RKO (cell line): ENCODE data around the gene NPAS3.
A peak's percentile ranks its signal among the peaks of the same experiment; 100 is the strongest.

Experiments
- DNase-seq: peaks from one replicate; pipeline ENCODE4 v3.0.0-alpha.2; 2016; ENCODE audit warnings: low spot score

NPAS3 gene

DNA sequence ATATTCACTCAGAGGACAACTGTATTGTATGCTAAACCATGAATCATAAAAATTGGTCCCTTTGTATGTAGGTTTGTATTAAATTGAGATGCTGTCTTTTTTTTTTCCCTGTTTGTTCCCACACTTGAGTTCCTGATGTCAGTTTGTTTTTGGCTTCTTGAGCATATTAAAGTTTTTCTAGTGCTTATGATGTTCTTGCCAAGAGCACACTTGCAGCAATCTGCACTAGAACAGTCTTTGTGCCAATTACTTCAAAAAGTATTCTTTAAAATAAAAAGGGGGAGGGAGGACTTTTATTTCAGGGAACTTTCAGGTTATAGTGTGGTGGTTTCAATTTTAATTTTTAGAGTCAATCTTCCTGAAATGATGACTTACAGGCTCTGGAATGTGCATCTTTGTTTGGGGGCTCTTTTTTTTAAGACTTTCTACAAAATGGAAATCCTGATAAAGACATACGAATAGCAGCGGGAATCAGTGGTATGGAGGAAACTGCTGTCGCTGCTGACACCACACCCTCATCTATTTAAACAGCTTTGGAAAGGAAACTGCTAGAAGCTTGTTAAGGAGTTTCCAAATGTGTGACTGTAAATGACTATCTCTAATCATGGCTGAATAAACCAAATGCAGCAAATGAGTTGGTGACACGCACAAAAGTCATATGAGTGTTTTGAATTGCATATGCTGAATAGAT lies 823.6 kb downstream of the NPAS3 start:
- DNase-seq: no peak

DNA sequence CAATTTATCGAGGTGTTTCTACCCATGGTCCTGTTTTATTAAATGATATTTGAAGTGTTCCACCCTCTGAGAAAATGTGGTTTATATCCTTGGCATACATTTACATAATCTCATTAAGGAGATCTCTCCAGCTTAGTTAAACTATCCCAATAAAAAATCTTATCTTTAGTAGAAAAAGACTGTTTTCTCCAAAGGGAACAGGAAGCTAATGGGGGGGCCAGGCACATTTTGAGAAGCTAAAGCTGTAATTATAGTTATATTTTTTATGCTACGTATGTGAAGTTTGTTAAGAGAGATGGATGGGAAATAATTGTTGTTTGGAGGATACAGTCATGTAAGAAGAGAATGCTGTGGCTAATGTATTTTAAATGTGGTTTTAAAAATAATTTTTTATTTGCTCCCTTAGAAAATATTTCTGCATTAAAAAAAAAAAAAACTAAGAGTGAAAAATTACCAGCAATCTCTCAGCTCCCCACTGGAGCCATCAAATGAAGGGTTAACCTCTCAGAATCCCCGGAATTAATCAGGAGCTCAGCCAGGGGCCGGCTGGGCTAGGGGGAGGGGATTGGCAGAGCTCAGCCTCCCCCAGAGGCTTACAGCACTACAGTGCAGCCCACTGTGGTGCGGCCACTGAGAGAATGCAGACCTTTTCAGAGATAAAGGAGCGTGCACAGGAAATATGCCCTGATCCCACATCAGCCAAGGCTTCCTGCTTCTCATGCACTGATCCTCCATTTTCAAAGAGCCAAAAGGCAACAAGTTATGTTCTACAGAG lies 826.4 kb downstream of the NPAS3 start:
- DNase-seq: no peak

DNA sequence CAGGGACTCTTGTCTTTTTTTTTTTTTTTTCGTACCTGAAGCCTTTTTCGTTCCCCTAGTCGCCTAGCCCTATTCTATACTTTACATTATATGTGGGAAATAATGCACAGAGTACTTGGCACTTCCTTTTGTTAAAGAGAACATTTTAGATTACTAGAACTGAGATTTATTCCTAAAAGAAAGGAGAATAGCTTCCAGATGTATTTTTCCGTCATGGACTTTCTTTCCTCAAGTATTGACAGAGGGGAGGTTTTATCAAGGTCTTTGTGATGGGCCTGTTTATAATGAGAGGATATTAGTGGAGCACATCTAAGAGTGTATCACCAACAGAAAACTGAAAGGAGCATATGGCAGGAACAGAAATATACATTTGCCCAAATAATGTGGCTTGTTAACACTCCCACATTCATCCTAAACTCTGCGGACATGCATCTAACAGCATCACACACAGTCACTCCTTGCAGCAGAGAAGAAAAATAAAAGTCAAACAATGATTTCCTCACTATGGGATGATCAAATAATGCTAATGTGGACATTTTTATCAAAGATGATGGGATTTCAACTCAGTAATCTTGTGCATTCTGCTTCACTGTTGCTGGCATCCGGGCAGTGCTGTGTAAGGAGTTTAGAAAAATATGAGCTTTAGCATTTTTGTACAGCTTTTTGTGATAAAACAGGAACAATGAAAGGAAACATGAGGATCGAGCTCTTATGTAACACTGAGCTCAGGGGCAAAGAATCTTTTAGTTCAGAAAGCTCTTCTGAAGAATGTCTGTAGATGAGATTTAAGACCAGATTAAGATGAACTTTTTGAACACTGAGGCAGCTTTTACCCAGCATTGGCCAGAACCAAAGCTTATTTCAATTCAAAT lies 829.1 kb downstream of the NPAS3 start:
- DNase-seq: no peak

DNA sequence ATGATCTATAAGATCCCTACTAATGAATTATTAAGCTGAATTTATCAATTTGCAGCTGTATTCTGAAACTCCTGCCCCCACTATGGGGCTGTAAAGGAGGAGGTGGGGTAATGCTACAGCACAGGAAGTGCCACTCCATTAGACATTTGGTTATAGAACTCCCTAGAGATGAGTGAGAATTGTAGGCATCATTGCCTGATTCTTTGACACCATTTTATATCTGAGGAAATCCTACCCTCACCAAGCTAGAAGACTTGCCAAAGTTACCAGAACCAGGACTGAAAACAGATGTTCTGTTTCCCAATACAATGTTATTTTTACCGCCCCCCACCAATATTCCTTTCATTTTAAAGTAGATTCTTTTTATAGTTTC lies 829.8 kb downstream of the NPAS3 start:
- no peak for DNase-seq

DNA sequence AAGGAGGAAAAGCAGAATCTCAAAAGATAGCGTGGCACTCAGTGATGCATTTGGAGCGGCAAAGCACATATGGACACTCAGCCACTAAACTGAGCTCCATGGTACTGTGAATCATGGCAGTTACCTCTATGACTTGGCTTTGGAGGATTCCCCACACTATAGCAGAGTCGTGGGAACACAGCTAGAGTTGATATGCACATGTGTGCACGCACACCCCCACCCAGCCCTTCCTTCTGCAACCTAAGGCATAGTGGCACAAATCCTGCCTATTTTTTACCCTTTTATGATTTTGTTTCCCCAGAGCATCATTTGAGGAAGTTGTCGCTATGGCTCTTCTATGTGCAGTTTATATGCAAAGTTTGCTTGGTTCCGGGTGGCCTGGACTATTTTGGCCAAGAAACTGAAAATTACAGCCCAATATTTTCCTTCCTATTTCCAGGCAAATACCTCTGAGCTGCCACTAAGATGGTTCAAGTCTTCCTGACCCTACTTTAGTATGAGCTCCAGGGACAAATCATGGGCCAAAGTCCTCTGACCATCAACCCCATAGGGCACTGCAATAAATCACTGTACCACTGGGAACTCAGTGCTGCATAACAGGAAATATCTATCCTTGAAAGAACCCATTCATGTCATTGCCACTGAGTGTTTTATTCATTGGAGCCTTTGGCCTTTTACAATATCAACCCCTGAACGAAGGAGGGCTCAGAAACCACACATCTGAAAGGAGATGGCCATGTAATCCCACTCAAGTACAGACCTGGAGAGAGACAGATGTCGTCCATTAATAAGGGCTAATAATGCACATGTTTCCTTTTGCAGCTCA lies 834.7 kb downstream of the NPAS3 start:
- DNase-seq: no peak

DNA sequence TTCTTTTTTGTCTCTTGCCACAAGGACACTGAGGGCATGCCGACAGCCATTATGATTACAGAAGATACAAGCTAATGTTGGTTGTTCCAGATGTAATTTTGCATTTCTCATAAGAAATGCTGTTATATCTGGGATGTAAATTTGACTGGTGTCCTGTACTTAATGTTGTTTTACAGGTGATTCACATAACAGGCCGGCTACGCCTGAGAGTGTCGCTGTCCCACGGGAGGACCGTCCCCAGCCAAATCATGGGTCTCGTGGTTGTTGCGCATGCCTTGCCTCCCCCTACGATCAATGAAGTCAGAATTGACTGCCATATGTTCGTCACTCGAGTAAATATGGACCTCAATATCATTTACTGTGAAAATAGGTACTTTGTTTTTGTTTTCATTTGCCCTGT lies 835.5 kb downstream of the NPAS3 start:
- DNase-seq: no peak

DNA sequence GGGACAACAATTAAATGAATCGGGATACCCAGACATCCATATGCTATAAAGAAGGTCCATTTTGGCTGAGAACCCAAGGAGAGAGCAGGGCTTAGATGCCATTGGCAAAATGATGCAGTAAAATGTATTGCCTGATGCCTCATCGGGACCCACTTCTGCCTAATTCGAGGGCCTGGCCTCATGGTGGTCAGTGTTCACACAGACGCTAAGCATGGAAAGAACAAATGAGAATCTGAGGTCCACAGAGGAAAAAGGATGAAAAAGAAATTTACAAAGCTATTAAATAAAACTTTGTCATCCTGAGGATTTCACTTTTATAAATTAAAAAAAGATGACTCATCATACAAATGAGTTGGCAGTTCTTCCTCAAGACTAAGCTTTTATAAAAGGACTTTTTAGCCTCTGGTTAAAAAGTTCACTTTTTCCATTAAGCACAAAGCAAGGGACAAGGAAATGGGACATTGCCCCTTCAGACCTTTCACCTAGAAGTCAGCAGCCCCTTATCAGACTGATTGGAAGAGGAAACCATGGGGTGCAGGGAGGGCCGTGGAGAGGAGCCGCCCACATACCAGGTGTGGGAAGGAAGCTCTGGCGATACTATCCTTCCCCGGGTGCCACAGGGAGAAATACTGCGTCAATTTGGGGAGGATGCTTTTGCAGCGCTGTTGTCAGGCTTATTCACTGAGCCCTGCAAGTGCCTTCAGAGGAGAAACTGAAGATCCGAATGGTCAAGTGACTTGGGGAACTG lies 836.2 kb downstream of the NPAS3 start:
- no peak for DNase-seq

DNA sequence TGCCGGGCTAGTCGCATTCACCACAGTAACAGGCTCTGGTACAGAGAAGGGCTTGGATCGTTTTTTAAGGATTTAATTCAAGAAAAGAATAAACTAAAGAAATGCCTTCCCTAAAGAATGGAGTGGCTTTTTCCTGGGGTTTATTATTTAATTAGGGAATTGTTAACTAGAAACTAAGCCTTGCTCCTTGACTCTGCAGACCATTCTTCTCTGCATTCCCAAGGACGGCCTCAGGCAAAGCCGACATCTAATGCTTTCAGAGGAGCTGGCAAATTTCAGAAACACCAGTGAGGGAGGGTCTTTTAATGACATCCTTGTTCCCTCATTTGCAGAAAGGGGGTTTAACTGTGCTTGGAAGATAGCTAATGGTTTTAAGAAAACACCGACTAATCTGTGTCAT lies 838.2 kb downstream of the NPAS3 start:
- no peak for DNase-seq

DNA sequence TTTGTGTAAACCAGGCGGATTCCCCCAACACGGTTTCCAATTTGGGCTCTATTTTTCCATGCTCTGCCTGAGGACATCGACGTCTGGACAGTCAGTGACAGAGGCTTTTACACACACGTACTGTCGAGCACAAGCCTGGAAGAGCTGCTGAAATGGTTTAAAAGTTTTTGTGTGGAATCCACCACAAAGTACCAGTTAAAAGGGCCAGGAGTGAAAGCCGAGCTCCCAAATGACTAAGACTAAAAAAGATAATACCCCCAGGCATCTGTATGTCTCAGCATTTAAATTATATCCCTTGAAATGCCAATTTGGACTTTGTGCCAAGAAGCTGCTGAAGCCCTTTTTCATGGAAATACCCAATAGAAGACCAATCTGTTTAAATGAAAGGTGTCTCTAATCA lies 839.0 kb downstream of the NPAS3 start:
- DNase-seq: no peak

DNA sequence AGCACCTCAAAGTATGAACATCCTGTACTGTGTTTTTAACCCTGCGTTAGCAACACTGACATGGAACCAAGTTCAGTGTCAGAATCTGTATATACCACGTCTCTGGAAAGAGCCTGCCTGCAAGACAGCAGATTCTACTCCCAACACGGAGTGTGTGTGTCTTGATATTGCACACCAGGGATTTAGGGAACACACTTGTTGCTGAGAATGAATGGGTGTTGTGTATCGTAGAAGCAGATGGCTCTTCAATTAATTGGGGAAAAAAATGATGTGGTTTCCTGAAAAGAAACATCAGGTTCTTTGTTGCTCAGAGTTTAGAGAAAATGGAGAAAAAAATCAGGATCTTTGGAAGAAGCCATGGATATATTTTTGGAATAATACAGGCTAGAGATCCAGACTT lies 841.4 kb downstream of the NPAS3 start:
- no peak for DNase-seq

DNA sequence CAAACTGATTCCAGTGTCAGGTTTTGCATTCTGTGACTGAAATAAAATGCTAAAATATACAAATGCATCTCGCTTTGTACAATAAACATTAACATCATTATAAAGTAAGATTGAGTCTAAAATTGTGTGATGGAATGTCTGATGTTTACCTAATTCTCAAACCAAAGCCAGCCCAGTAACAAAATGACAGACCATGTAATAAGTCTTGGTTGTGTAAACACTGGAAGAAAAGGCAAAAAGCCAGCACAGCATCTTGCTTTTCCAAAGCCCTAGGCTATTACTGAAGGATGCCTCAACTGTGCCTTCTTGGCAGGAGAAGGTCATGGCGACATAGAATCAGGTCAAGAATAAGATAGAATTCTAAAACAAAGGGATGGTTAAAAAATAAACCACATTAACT lies 842.6 kb downstream of the NPAS3 start:
- DNase-seq: no peak

DNA sequence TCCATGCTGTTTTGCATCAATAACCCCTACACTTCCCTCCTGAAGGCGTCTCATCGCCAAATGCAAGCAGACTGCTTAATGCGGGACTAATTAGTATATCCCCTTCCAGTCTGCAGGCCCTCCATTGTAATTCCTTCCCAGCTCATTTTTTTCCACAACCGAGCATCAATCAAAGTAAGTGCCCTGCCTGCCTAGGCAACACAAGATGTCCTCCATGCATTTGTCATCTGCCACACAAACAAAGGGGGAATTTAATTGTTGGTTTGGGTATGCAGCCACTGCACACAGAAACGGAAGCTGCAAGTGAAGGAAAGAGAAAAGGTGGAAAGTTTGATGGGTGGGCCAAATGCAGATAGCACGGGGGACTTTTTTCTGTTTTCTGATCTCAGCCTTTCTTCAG lies 844.2 kb downstream of the NPAS3 start:
- no peak for DNase-seq

DNA sequence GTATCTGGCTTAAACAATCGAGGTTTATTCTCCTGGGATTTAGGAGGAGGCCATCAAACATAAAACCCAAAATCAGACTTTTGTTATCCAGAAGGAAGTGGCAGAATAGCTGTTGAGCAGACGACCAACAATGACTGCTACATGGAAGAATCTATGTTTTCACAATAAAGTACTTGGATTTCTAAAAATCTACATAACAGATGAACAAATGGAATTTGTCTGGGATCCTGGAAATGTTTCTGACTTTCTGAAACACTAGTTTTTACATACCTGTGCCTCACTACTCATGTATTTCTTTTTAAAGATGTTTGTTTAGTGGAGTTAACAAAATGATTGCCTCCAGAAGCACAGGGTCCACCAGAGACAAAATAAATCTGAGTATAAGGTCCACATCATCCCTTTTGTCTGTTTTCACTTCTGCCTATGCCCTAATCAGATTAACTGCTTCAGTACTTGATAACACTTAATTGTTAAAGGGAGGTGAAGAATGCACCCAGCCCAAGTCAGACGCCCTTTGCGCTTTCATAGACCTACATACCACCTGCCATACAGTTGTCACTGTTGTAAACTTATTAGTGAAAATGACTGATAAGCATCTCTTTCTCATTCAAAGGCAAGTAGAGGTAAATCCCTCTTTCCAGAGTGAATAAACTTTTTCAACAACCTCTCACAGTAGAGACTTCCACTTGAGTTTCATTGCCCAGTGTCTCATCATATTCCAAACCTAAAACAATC lies 847.6 kb downstream of the NPAS3 start:
- DNase-seq: no peak

DNA sequence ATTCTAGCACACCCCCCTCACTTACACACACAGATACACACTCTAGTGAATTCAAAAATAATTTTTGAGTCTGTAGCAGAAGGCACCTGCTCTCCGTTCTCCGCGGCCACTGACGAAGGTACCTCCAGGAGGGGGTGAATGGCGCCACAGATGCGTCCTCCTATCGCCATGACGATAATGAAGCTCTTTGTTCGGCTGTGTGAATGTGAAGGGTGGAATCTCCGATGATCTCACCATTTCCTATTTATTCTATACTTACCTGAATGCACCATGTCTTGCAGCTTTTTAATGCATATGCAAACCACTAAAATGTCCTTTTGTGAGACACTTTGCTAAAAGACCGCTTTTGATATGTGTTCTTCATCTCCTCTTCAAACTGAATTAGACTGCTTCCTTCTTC lies 849.5 kb downstream of the NPAS3 start:
- no peak for DNase-seq

DNA sequence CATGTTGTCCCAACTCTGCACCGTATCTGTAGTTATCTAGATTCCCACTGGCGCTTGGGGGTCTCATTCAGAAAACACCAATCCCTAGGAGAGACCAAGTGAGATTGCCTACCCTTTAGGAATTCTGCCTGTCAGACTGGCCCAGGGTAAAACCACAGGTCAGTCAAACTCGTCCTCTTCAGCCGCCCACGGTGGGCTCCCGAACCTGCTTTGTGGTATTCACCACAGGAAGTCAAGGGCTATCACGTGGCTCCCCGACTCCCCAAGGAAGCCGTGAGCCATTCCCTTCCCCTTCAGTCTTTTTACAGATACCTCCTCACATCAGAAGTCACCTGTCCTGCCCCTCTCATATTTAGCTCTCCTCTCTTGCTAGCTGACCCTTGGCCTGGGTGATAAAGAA lies 852.3 kb downstream of the NPAS3 start:
- no peak for DNase-seq

DNA sequence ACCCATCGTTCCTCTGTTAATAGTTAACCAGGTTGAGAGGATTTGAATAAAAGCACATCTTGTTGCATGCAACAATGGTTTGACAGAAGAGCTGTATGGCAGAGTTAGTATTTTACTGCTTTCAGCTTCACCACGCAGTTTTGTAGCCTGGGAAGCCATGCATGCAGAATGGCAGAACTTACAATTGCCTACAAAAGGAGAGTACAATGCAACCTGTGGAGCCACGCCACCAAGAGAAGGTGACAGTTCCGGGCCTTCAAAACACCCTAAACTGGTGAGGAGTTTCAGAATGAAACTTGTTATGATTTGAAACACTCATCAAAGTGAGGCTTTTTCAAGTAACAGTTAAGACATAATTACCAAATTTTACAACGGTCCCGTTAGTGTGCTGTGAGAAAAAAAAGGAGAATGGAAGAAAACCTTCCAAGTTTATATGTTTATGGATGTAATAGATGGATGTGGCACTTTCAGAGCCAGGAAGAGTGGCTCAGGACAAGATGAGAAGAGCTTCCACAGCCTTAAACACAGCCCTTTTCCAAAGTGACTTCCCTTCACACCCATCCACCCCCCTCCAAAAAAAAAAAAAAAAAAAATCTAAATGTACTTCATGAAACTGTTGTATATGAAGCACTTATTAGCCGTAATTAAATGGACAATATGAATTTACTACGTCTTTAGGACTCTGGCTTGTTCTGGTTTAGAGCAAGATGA lies 853.5 kb downstream of the NPAS3 start:
- DNase-seq: no peak

DNA sequence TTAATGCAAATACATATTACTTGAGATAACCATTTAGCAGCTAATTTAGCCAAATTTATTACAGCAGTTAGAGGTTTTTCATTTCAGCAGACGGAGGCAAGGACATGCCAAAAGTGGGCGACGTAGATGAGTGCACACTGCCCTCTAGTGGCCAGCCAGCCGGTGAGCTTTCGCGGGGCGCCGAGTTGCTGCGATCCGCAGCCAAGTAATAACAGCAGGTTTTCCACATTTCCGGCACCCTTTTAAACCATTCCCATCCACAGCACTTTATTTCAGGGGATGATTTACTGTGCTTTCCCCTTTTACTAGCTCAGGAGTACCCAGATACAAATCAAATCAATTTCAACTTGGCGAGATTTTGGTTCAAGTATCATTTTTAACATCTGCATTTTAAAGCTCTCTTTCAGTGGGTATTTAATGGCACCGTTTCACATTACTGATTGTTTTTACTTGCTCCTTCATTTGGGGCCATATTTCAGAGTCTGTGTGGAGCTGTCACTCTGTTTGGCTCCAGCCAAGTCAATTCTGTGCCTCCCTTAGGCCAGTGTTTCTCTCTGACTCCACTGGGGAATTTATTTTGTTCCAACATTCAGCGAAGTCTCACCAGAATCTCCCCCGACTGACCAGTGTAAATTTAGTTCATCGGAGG lies 854.2 kb downstream of the NPAS3 start:
- peak; percentile 69 for DNase-seq

DNA sequence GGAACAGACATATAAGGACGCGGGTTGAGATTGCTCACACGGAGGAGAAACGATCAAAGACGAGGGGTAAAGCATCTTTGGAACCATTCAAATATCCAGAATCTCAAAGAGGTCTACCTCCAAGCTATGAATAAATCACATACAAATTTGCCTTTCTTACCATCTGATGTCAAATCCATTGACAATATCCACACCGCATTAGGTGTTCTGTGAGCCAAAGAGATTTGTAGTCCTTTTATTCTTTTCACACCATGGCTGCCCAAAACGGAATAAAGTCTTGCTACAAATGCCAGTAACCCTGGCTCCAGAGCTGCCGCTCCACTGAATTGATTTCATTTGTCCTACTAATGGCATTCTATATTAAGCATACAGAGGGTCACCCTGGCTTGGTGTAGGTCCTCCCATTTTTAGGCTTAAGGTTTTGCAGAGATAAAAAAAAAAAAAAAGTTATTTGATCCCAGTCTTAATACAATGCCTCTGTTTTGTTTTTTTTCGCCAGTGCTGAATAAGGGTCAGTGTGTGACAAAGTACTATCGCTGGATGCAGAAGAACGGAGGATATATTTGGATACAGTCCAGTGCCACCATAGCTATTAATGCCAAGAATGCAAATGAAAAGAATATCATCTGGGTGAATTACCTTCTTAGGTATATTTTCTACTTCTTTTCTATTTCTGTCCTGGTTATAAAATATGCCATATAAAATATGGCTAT lies 854.9 kb downstream of the NPAS3 start:
- DNase-seq: no peak

DNA sequence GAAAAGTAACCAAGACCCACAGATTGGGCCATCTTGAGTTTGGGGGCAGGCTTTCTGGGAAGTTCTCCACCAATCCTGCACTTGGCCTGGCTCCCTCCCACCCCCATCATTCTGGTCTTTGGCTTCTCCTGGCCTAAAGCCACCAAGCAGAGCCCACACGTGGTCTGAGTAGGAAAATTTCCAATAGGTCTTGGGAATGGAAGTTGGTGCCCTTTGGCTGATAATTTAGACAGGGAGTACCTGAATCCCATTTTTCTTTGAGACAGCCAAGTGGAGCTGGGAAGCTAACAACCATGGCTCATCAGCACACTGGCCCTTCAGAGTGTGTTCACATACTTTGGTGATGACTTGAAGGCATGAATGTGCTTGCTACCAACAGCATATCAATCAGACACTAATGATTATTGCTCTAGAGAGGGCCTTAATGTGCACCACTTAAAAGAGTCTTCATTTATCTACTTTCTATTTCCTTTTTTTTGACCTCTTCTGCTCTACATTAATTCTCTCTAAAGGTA lies 856.2 kb downstream of the NPAS3 start:
- DNase-seq: no peak
